SKM-1 (cell line): ENCODE data around the gene MUSTN1.

ENCODE experiments used
- DNase-seq: peaks from one replicate; lab custom pipeline; 2025; ENCODE audit not compliant: unreplicated experiment; lab: John Stamatoyannopoulos, UW

MUSTN1 gene

GRCh38 chr3:52787672-52788625 is 46.9 kb downstream of the MUSTN1 start:
- DNase-seq: no peak

- DNase-seq: no peak
Measured at GRCh38 chr3:52787246-52787645, 47.6 kb downstream of the MUSTN1 start.

- DNase-seq: no peak
Measured at GRCh38 chr3:52786330-52787215, 48.2 kb downstream of the MUSTN1 start.

- no peak for DNase-seq
Measured at GRCh38 chr3:52784931-52785590, 49.8 kb downstream of the MUSTN1 start.

- no peak for DNase-seq
Measured at GRCh38 chr3:52784021-52784621, 50.7 kb downstream of the MUSTN1 start.

GRCh38 chr3:52783211-52783555 is 51.6 kb downstream of the MUSTN1 start:
- no peak for DNase-seq
